K562 (cell line): Measurements from ENCODE around the gene RRBP1.

ENCODE experiments used
- CEBPB ChIP-seq: fragments of 450-650 bp; IDR thresholded peaks from 2 replicates; pipeline ENCODE4 v1.6.1; 2016; ENCODE audit warnings: missing genetic modification characterization, missing compliant biosample characterization
- GTF3C2 ChIP-seq: IDR thresholded peaks from 3 replicates; pipeline ENCODE4 v1.6.1; 2011; ENCODE audit warnings: borderline replicate concordance, mild to moderate bottlenecking, moderate library complexity; ENCODE audit not compliant: insufficient read length; ENCODE audit errors: extremely low read depth
- POLR2A ChIP-seq: fragments of 450-650 bp; conservative IDR thresholded peaks from 2 replicates; pipeline ENCODE4 v1.6.1; 2016
- RFX5 ChIP-seq: IDR thresholded peaks from 2 replicates; pipeline ENCODE4 v1.6.1; 2011; ENCODE audit warnings: low read depth, mild to moderate bottlenecking, improper control_type of control experiment, low read length
- SMARCB1 ChIP-seq: IDR thresholded peaks from 2 replicates; pipeline ENCODE4 v1.6.1; 2011; ENCODE audit warnings: improper control_type of control experiment, low read depth; ENCODE audit not compliant: insufficient read length
- SRSF9 ChIP-seq: fragments of 200-400 bp; formaldehyde crosslinking; IDR thresholded peaks from 2 replicates; pipeline ENCODE4 v1.6.1; 2017; ENCODE audit warnings: low read depth, low read length, borderline replicate concordance
- TBP ChIP-seq: optimal IDR thresholded peaks from 2 replicates; pipeline ENCODE3; 2011; ENCODE audit warnings: low read depth, low read length, improper control_type of control experiment
- TFAM ChIP-seq: fragments of 250-450 bp; sonication (Bioruptor Pico); conservative IDR thresholded peaks from 2 replicates; pipeline ENCODE4 v1.5.0; 2021; ENCODE audit warnings: mild to moderate bottlenecking, moderate library complexity
- TF ChIP-seq, protein P1 (sequence below), 2 experiments: fragments of 450-650 bp; IDR thresholded peaks; 2 replicates each; pipeline ENCODE4 v1.6.1; 2018; ENCODE audit warnings: mild to moderate bottlenecking in 2 of 2, low read depth in 1 of 2; ENCODE audit not compliant: partially characterized antibody in 2 of 2

DNA sequence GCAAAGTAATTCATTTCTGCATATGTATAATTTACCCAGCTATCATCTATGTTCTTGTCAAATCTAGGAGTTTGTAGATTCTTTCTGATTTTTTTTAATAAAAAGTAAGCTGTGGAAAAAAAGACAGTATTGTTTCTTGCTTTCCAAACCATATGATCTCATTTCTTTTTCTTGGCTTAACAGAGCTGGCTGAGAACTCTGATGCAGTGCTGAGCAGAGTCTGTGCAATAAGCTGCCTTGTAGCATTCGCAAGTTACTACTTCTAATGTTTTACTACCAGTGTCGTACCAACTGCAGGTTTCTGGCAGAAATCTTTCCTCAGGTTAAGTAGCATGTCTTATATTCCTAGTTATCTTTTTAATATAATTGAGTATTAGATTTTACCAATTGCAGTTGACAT is 15.6 kb downstream of the RRBP1 start:
- TF ChIP-seq, protein P1, sequence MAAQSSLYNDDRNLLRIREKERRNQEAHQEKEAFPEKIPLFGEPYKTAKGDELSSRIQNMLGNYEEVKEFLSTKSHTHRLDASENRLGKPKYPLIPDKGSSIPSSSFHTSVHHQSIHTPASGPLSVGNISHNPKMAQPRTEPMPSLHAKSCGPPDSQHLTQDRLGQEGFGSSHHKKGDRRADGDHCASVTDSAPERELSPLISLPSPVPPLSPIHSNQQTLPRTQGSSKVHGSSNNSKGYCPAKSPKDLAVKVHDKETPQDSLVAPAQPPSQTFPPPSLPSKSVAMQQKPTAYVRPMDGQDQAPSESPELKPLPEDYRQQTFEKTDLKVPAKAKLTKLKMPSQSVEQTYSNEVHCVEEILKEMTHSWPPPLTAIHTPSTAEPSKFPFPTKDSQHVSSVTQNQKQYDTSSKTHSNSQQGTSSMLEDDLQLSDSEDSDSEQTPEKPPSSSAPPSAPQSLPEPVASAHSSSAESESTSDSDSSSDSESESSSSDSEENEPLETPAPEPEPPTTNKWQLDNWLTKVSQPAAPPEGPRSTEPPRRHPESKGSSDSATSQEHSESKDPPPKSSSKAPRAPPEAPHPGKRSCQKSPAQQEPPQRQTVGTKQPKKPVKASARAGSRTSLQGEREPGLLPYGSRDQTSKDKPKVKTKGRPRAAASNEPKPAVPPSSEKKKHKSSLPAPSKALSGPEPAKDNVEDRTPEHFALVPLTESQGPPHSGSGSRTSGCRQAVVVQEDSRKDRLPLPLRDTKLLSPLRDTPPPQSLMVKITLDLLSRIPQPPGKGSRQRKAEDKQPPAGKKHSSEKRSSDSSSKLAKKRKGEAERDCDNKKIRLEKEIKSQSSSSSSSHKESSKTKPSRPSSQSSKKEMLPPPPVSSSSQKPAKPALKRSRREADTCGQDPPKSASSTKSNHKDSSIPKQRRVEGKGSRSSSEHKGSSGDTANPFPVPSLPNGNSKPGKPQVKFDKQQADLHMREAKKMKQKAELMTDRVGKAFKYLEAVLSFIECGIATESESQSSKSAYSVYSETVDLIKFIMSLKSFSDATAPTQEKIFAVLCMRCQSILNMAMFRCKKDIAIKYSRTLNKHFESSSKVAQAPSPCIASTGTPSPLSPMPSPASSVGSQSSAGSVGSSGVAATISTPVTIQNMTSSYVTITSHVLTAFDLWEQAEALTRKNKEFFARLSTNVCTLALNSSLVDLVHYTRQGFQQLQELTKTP (IDR thresholded peaks at IDR 0.05; ENCODE audit: low read depth in 1 of 2, partially characterized antibody in 2 of 2), result no peak
- TF ChIP-seq SRSF9, result no peak
- TF ChIP-seq RFX5, result no peak
- TF ChIP-seq GTF3C2, result no peak
- TF ChIP-seq POLR2A, result no peak
- no peak for TF ChIP-seq TBP
- no peak for TF ChIP-seq CEBPB (tag)
- TF ChIP-seq SMARCB1, result no peak
- no peak for TF ChIP-seq TFAM
